ENCODE results near the gene OXNAD1. TPM values are rescaled to one million over a fixed set of nuclear protein-coding genes. Genes with fewer than 3 reads are reported as not detected.

The OXNAD1 gene
- total RNA-seq, 2 experiments from 2014 or later, result 18.1 to 18.7 TPM

GRCh38 chr3:16300307-16300706 lies 35.3 kb downstream of the OXNAD1 start:
- H3K9me3 ChIP-seq (ENCODE audit: low read length), result peaks cover 12% of the 10 kb centered on the region
- H3K36me3 ChIP-seq (ENCODE audit: insufficient read depth, low read length), result peaks cover 99% of the 10 kb centered on the region
- H2AFZ ChIP-seq (ENCODE audit: low read length), result no peak overlapping the region
- no TSS peak for BruUV-seq (replicated peaks)
- no peak for DNase-seq (ENCODE audit: low spot score)
- POLR2A ChIA-PET, result interaction anchor here (0.6 kb wide), 1 partner anchor 1454 kb away, joined by 3 read pairs; no protein-coding TSS in a partner anchor
- peaks cover 10% of the 10 kb centered on the region for H3K4me1 ChIP-seq (ENCODE audit: insufficient read depth, low read length, poor library complexity, severe bottlenecking)
- CTCF ChIA-PET (ENCODE audit: unreplicated experiment), result no interaction called here
- no peaks in the 10 kb centered on the region for H4K20me1 ChIP-seq (ENCODE audit: insufficient read depth, low read length)
- H3K79me2 ChIP-seq (ENCODE audit: insufficient read depth, low read depth, low read length), result no peaks in the 10 kb centered on the region
- TF ChIP-seq CTCF (conservative IDR thresholded peaks at IDR 0.05; ENCODE audit: low read length) (no peak), EZH2phosphoT487 (IDR thresholded peaks at IDR 0.05; ENCODE audit: borderline replicate concordance, low read depth, low read length) (no peak)
- intact Hi-C loops (cut with micrococcal nuclease; ENCODE audit: unreplicated experiment), result no loop called here
- no peak overlapping the region for H3K4me2 ChIP-seq (ENCODE audit: low read length)
- no peak overlapping the region for H3K27ac ChIP-seq (ENCODE audit: low read depth, low read length, poor library complexity, severe bottlenecking)
- H3K4me3 ChIP-seq (ENCODE audit: low read depth, low read length, poor library complexity, severe bottlenecking), result no peak overlapping the region
- no peaks in the 10 kb centered on the region for H3K9me2 ChIP-seq (ENCODE audit: insufficient read depth, low read length)

- DNase-seq (ENCODE audit: low spot score), result peak; percentile 39
Measured at GRCh38 chr3:16300881-16301359, 35.9 kb downstream of the OXNAD1 start.

More at GRCh38 chr3:16300881-16301359, 35.9 kb downstream of the OXNAD1 start:
- no TSS peak for BruUV-seq (replicated peaks)
- no peak overlapping the region for H3K4me3 ChIP-seq (ENCODE audit: low read depth, low read length, poor library complexity, severe bottlenecking)
- H3K9me2 ChIP-seq (ENCODE audit: insufficient read depth, low read length), result no peaks in the 10 kb centered on the region
- H3K36me3 ChIP-seq (ENCODE audit: insufficient read depth, low read length), result peaks cover 99% of the 10 kb centered on the region
- H3K4me2 ChIP-seq (ENCODE audit: low read length), result no peak overlapping the region
- intact Hi-C loops (cut with micrococcal nuclease; ENCODE audit: unreplicated experiment), result no loop called here
- peaks cover 12% of the 10 kb centered on the region for H3K9me3 ChIP-seq (ENCODE audit: low read length)
- no peak overlapping the region for H3K27ac ChIP-seq (ENCODE audit: low read depth, low read length, poor library complexity, severe bottlenecking)
- peaks cover 10% of the 10 kb centered on the region for H3K4me1 ChIP-seq (ENCODE audit: insufficient read depth, low read length, poor library complexity, severe bottlenecking)
- ChIA-PET POLR2A (no interaction called here), CTCF (ENCODE audit: unreplicated experiment) (no interaction called here)
- no peak overlapping the region for H2AFZ ChIP-seq (ENCODE audit: low read length)
- H4K20me1 ChIP-seq (ENCODE audit: insufficient read depth, low read length), result no peaks in the 10 kb centered on the region
- no peaks in the 10 kb centered on the region for H3K79me2 ChIP-seq (ENCODE audit: insufficient read depth, low read depth, low read length)
- TF ChIP-seq EZH2phosphoT487 (IDR thresholded peaks at IDR 0.05; ENCODE audit: borderline replicate concordance, low read depth, low read length) (no peak), CTCF (conservative IDR thresholded peaks at IDR 0.05; ENCODE audit: low read length) (no peak)

Measured in OCI-LY7 (cell line).